Daoy (cell line): ENCODE data around the gene PIP4K2B. TPM values are rescaled to one million over a fixed set of nuclear protein-coding genes. Genes with fewer than 3 reads are reported as not detected.
A peak's percentile ranks its signal among the peaks of the same experiment; 100 is the strongest.

Experiments
- DNase-seq: peaks from one replicate; pipeline ENCODE4 v3.0.0-alpha.2; 2015; ENCODE audit warnings: low read depth
- total RNA-seq: library from RNA; depleted of rRNA; stranded (reverse); fragments of >200 nt; shearing (Covaris generic); gene quantifications from 2 replicates; pipeline ENCODE4 v1.2.3, GENCODE V29; 2014

The PIP4K2B gene
- total RNA-seq, 1 experiment from 2014 or later = 22.4 TPM

GRCh38 chr17:38746004-38746848, 53.1 kb downstream of the PIP4K2B start:
- no peak for DNase-seq

- DNase-seq = no peak
Measured at GRCh38 chr17:38745545-38745944, 53.8 kb downstream of the PIP4K2B start.

- no peak for DNase-seq
Measured at GRCh38 chr17:38743556-38744171, 55.7 kb downstream of the PIP4K2B start.

GRCh38 chr17:38742411-38743308, 56.7 kb downstream of the PIP4K2B start:
- DNase-seq = peak; percentile 54

GRCh38 chr17:38741921-38742410, 57.4 kb downstream of the PIP4K2B start:
- DNase-seq = no peak

- DNase-seq = no peak
Measured at GRCh38 chr17:38741461-38741860, 57.9 kb downstream of the PIP4K2B start.

- DNase-seq = no peak
Measured at GRCh38 chr17:38740806-38741205, 58.5 kb downstream of the PIP4K2B start.

- no peak for DNase-seq
Measured at GRCh38 chr17:38740044-38740443, 59.3 kb downstream of the PIP4K2B start.

- DNase-seq = no peak
Measured at GRCh38 chr17:38739305-38739704, 60.1 kb downstream of the PIP4K2B start.

- DNase-seq = no peak
Measured at GRCh38 chr17:38738686-38739085, 60.7 kb downstream of the PIP4K2B start.

- no peak for DNase-seq
Measured at GRCh38 chr17:38738007-38738662, 61.2 kb downstream of the PIP4K2B start.

- peak; percentile 38 for DNase-seq
Measured at GRCh38 chr17:38735161-38735997, 64.0 kb downstream of the PIP4K2B start.

- DNase-seq = no peak
Measured at GRCh38 chr17:38733982-38734973, 65.1 kb downstream of the PIP4K2B start.

GRCh38 chr17:38733282-38733981, 65.9 kb downstream of the PIP4K2B start:
- no peak for DNase-seq

- DNase-seq = no peak
Measured at GRCh38 chr17:38732376-38733281, 66.7 kb downstream of the PIP4K2B start.

GRCh38 chr17:38731526-38732294, 67.6 kb downstream of the PIP4K2B start:
- DNase-seq = no peak
